PFSK-1 (cell line): ENCODE measurements around the gene CDHR2.

ENCODE experiments used
- FOXP2 ChIP-seq: optimal IDR thresholded peaks from 2 replicates; pipeline ENCODE3; 2011; ENCODE audit warnings: borderline replicate concordance, control low read depth, inconsistent platforms; ENCODE audit not compliant: insufficient read depth; ENCODE audit errors: extremely low read length, extremely low read depth
- POLR2AphosphoS5 ChIP-seq: IDR thresholded peaks from 2 replicates; pipeline ENCODE4 v1.6.1; 2012; ENCODE audit warnings: low read depth, mild to moderate bottlenecking, control low read depth, low read length, moderate library complexity
- SIN3A ChIP-seq: IDR thresholded peaks from 2 replicates; pipeline ENCODE4 v1.6.1; 2012; ENCODE audit warnings: mild to moderate bottlenecking, low read length, moderate library complexity, borderline replicate concordance; ENCODE audit not compliant: insufficient read depth
- TAF1 ChIP-seq: IDR thresholded peaks from 2 replicates; pipeline ENCODE4 v1.6.1; 2012; ENCODE audit warnings: low read length, control low read depth, borderline replicate concordance; ENCODE audit not compliant: insufficient read depth
- TF ChIP-seq, protein P1 (sequence below), 2 experiments: IDR thresholded peaks; 2 replicates each; pipeline versions ENCODE4 v1.6.1 to v1.8.0; 2011 to 2012; ENCODE audit warnings: low read depth in 2 of 2, low read length in 2 of 2, control low read depth in 1 of 2, inconsistent platforms in 1 of 2, mild to moderate bottlenecking in 1 of 2, moderate library complexity in 1 of 2; ENCODE audit not compliant: insufficient read depth in 1 of 2

DNA sequence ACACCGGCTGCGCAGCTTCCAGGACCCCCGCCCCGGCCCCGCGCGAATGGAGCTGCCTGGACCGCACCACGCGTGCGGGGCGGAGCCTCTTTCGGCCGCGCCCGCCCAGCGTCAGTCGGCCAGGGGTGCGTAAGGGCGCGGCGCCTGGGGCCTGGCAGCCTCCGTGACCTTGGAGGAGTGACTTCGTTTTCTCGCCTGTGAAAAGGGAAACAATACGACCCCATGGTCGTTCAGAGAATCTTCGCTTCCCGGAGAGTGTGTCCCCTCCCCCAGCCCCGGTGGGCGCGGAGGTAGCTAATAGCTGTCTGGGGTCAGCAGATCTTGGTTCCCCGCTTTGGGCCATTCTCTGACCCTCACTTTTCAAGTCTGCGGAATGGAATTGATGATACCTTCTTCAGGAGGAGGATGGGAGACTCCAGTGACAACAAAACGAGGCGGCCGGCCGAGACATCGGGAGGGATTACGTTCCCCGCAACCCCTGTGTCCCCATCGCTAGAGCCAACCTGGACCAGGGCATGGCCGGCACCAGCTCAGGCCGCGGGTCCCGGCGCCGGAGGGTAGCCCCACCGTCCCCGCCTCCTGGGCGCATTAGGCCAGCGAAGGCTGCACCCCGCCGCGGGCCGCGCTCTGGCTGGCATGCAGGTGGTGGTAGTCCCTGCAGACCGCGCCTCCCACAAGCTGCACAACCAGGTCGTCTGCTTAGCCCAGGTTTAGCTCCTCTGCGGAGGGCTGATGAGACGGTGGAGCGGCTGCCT, 5.5 kb upstream of the CDHR2 start:
- TF ChIP-seq TAF1 (peak; percentile 63; the same call in 1 of the 2 replicates), SIN3A (no peak; the same call in 1 of the 2 replicates), POLR2AphosphoS5 (peak; percentile 68), FOXP2 (no peak)
- TF ChIP-seq, protein P1, sequence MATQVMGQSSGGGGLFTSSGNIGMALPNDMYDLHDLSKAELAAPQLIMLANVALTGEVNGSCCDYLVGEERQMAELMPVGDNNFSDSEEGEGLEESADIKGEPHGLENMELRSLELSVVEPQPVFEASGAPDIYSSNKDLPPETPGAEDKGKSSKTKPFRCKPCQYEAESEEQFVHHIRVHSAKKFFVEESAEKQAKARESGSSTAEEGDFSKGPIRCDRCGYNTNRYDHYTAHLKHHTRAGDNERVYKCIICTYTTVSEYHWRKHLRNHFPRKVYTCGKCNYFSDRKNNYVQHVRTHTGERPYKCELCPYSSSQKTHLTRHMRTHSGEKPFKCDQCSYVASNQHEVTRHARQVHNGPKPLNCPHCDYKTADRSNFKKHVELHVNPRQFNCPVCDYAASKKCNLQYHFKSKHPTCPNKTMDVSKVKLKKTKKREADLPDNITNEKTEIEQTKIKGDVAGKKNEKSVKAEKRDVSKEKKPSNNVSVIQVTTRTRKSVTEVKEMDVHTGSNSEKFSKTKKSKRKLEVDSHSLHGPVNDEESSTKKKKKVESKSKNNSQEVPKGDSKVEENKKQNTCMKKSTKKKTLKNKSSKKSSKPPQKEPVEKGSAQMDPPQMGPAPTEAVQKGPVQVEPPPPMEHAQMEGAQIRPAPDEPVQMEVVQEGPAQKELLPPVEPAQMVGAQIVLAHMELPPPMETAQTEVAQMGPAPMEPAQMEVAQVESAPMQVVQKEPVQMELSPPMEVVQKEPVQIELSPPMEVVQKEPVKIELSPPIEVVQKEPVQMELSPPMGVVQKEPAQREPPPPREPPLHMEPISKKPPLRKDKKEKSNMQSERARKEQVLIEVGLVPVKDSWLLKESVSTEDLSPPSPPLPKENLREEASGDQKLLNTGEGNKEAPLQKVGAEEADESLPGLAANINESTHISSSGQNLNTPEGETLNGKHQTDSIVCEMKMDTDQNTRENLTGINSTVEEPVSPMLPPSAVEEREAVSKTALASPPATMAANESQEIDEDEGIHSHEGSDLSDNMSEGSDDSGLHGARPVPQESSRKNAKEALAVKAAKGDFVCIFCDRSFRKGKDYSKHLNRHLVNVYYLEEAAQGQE (IDR thresholded peaks at IDR 0.05; ENCODE audit: insufficient read depth in 1 of 2, low read depth in 2 of 2, low read length in 2 of 2), result 0 out of 4 replicates have a peak, but pooled peaks of 1 of the 2 experiments have one; percentile 6
